ENCODE results near the gene KIDINS220.

KIDINS220 gene

DNA sequence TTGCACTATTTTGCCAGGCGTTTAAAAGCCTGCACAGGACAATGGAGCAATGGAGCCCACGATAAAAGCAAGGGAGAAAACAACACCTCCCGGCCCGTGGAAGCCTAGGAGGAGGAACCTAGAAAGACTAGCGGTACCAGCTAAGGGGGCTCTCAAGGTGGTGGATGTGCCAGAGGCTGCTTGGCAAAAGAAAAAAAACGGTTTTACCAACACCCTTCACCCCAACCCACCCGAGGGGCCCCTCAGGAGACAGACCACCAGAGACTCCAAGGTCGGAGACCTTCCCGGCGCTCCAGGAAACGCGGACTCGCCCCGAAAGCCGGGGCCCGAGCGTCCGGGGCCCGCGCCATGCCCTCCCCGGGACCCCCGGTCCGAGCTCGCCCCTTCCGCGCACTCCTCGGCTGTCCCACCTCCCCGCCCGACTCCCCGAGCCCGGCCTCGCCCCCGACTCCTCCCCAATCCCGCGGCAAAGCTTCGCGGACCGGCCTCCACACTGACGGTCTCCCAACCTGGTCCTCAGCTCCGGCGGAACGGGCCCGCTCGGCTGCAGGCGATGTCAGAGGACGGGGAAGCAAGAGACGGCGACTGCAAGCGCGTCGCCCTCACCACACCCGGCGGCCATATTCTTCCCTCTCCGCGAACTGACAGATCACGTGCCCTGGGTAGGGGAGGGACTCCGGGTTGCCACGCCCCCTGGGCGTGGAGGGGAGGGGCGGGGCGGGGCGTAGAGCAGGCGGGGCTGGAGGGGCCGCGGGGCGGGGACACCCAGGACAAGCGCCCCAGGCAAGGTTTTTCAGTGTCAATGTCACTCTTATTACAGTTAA is at the start of gene KIDINS220:
Gene KIDINS220, minus strand, starts transcription at position 643 of the 824 bp plus-strand sequence. CDS start 10,520 bp downstream, outside the sequence.
- H3K4me1 ChIP-seq (ENCODE audit: control insufficient read depth in 1 of 2, insufficient read depth in 2 of 2, low read length in 2 of 2): peaks cover 15 to 21% of the 10 kb centered on the region in 2 donors
- peak within 1 kb of the TSS; percentile 67 to 79 for H3K9ac ChIP-seq (ENCODE audit: low read depth in 1 of 2, low read length in 2 of 2)
- no peaks in the 10 kb centered on the region for H3K36me3 ChIP-seq (ENCODE audit: control insufficient read depth in 1 of 2, insufficient read depth in 2 of 2, low read length in 2 of 2)
- peak within 1 kb of the TSS; percentile 79 for H3K27ac ChIP-seq (ENCODE audit: low read depth, low read length)
- peak within 1 kb of the TSS; percentile 84 to 95 for H3K4me3 ChIP-seq (ENCODE audit: low read depth in 1 of 2, low read length in 2 of 2)
- no peaks in the 10 kb centered on the region for H3K27me3 ChIP-seq (ENCODE audit: control insufficient read depth in 1 of 2, insufficient read depth in 2 of 2, low read length in 2 of 2)
- no peaks in the 10 kb centered on the region for H3K9me3 ChIP-seq (ENCODE audit: control insufficient read depth in 1 of 2, low read length in 2 of 2)

- H3K4me1 ChIP-seq (ENCODE audit: control insufficient read depth in 1 of 2, insufficient read depth in 2 of 2, low read length in 2 of 2): peaks cover 7 to 14% of the 10 kb centered on the region in 2 donors
- no peak overlapping the region for H3K9ac ChIP-seq (ENCODE audit: low read depth in 1 of 2, low read length in 2 of 2)
- H3K36me3 ChIP-seq (ENCODE audit: control insufficient read depth in 1 of 2, insufficient read depth in 2 of 2, low read length in 2 of 2): no peaks in the 10 kb centered on the region
- no peaks in the 10 kb centered on the region for H3K9me3 ChIP-seq (ENCODE audit: control insufficient read depth in 1 of 2, low read length in 2 of 2)
- no peaks in the 10 kb centered on the region for H3K27me3 ChIP-seq (ENCODE audit: control insufficient read depth in 1 of 2, insufficient read depth in 2 of 2, low read length in 2 of 2)
- no peak overlapping the region for H3K4me3 ChIP-seq (ENCODE audit: low read depth in 1 of 2, low read length in 2 of 2)
- no peak overlapping the region for H3K27ac ChIP-seq (ENCODE audit: low read depth, low read length)
Measured at GRCh38 chr2:8886876-8887275, 49.5 kb upstream of the KIDINS220 start.

- no peak overlapping the region for H3K27ac ChIP-seq (ENCODE audit: low read depth, low read length)
- no peaks in the 10 kb centered on the region for H3K36me3 ChIP-seq (ENCODE audit: control insufficient read depth in 1 of 2, insufficient read depth in 2 of 2, low read length in 2 of 2)
- H3K4me3 ChIP-seq (ENCODE audit: low read depth in 1 of 2, low read length in 2 of 2): no peak overlapping the region
- H3K4me1 ChIP-seq (ENCODE audit: control insufficient read depth in 1 of 2, insufficient read depth in 2 of 2, low read length in 2 of 2): peaks cover 7 to 14% of the 10 kb centered on the region in 2 donors
- H3K9ac ChIP-seq (ENCODE audit: low read depth in 1 of 2, low read length in 2 of 2): no peak overlapping the region
- no peaks in the 10 kb centered on the region for H3K9me3 ChIP-seq (ENCODE audit: control insufficient read depth in 1 of 2, low read length in 2 of 2)
- no peaks in the 10 kb centered on the region for H3K27me3 ChIP-seq (ENCODE audit: control insufficient read depth in 1 of 2, insufficient read depth in 2 of 2, low read length in 2 of 2)
Measured at GRCh38 chr2:8886202-8886518, 48.7 kb upstream of the KIDINS220 start.

- Histone ChIP-seq H3K9ac (ENCODE audit: low read depth in 1 of 2, low read length in 2 of 2) (no peak overlapping the region), H3K27me3 (ENCODE audit: control insufficient read depth in 1 of 2, insufficient read depth in 2 of 2, low read length in 2 of 2) (no peaks in the 10 kb centered on the region), H3K36me3 (ENCODE audit: control insufficient read depth in 1 of 2, insufficient read depth in 2 of 2, low read length in 2 of 2) (no peaks in the 10 kb centered on the region), H3K27ac (ENCODE audit: low read depth, low read length) (no peak overlapping the region), H3K4me1 (ENCODE audit: control insufficient read depth in 1 of 2, insufficient read depth in 2 of 2, low read length in 2 of 2) (peaks cover 7 to 14% of the 10 kb centered on the region in 2 donors), H3K4me3 (ENCODE audit: low read depth in 1 of 2, low read length in 2 of 2) (no peak overlapping the region), H3K9me3 (ENCODE audit: control insufficient read depth in 1 of 2, low read length in 2 of 2) (no peaks in the 10 kb centered on the region)
Measured at GRCh38 chr2:8885449-8886201, 48.2 kb upstream of the KIDINS220 start.

DNA sequence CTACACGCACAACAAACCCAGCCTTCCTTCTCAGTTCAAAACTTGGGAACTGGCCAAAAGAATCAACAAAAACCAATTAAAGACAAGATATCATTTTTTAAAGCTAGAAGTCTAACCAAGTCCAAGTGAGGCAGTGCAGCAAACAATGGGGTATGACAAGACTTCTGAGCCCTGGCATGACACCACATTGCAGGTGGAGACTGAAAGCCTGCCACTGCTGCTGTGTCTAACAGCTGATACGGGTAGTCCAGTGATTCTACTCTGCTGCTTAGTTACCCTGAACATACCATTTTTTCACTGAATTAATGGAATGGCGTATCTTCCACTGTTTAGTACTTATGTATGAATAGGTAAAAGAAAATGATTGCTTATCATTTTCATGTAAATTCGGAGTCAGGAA is 47.4 kb upstream of the KIDINS220 start:
- Histone ChIP-seq H3K9ac (ENCODE audit: low read depth in 1 of 2, low read length in 2 of 2) (no peak overlapping the region), H3K27ac (ENCODE audit: low read depth, low read length) (no peak overlapping the region)

GRCh38 chr2:8882094-8882493 is 44.7 kb upstream of the KIDINS220 start:
- Histone ChIP-seq H3K9me3 (ENCODE audit: control insufficient read depth in 1 of 2, low read length in 2 of 2) (no peaks in the 10 kb centered on the region), H3K27me3 (ENCODE audit: control insufficient read depth in 1 of 2, insufficient read depth in 2 of 2, low read length in 2 of 2) (no peaks in the 10 kb centered on the region), H3K27ac (ENCODE audit: low read depth, low read length) (no peak overlapping the region), H3K36me3 (ENCODE audit: control insufficient read depth in 1 of 2, insufficient read depth in 2 of 2, low read length in 2 of 2) (no peaks in the 10 kb centered on the region), H3K4me1 (ENCODE audit: control insufficient read depth in 1 of 2, insufficient read depth in 2 of 2, low read length in 2 of 2) (peaks cover 7 to 14% of the 10 kb centered on the region in 2 donors), H3K9ac (ENCODE audit: low read depth in 1 of 2, low read length in 2 of 2) (no peak overlapping the region), H3K4me3 (ENCODE audit: low read depth in 1 of 2, low read length in 2 of 2) (no peak overlapping the region)

More for the DNA sequence above, 47.4 kb upstream of the KIDINS220 start:
- Histone ChIP-seq H3K4me3 (ENCODE audit: low read depth in 1 of 2, low read length in 2 of 2) (no peak overlapping the region), H3K36me3 (ENCODE audit: control insufficient read depth in 1 of 2, insufficient read depth in 2 of 2, low read length in 2 of 2) (no peaks in the 10 kb centered on the region), H3K9me3 (ENCODE audit: control insufficient read depth in 1 of 2, low read length in 2 of 2) (no peaks in the 10 kb centered on the region), H3K4me1 (ENCODE audit: control insufficient read depth in 1 of 2, insufficient read depth in 2 of 2, low read length in 2 of 2) (peaks cover 7 to 14% of the 10 kb centered on the region in 2 donors), H3K27me3 (ENCODE audit: control insufficient read depth in 1 of 2, insufficient read depth in 2 of 2, low read length in 2 of 2) (no peaks in the 10 kb centered on the region)

GRCh38 chr2:8877894-8878293 is 40.5 kb upstream of the KIDINS220 start:
- Histone ChIP-seq H3K27ac (ENCODE audit: low read depth, low read length) (no peak overlapping the region), H3K27me3 (ENCODE audit: control insufficient read depth in 1 of 2, insufficient read depth in 2 of 2, low read length in 2 of 2) (no peaks in the 10 kb centered on the region), H3K9ac (ENCODE audit: low read depth in 1 of 2, low read length in 2 of 2) (no peak overlapping the region), H3K36me3 (ENCODE audit: control insufficient read depth in 1 of 2, insufficient read depth in 2 of 2, low read length in 2 of 2) (no peaks in the 10 kb centered on the region), H3K4me3 (ENCODE audit: low read depth in 1 of 2, low read length in 2 of 2) (no peak overlapping the region), H3K4me1 (ENCODE audit: control insufficient read depth in 1 of 2, insufficient read depth in 2 of 2, low read length in 2 of 2) (no peaks in the 10 kb centered on the region), H3K9me3 (ENCODE audit: control insufficient read depth in 1 of 2, low read length in 2 of 2) (no peaks in the 10 kb centered on the region)

DNA sequence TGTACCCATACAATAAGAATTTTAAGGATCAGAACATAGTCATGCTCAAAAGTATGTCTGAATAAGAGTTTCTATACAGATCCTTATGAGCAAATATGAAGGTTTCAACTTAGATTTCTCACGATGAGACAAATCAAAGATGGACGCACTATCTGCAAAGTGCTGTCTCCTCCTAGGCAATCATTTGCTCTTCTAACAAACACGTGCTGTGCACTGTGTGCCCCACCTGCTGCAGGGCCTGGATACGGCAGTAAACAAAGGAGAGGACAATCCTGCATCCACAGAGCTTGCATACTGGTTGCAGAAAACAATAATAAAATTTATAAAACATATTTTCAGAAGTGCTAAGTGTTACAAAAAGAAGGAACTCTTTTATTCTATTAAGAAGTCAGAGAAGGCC is 39.9 kb upstream of the KIDINS220 start:
- no peaks in the 10 kb centered on the region for H3K4me1 ChIP-seq (ENCODE audit: control insufficient read depth in 1 of 2, insufficient read depth in 2 of 2, low read length in 2 of 2)
- no peaks in the 10 kb centered on the region for H3K9me3 ChIP-seq (ENCODE audit: control insufficient read depth in 1 of 2, low read length in 2 of 2)
- no peak overlapping the region for H3K4me3 ChIP-seq (ENCODE audit: low read depth in 1 of 2, low read length in 2 of 2)
- no peaks in the 10 kb centered on the region for H3K27me3 ChIP-seq (ENCODE audit: control insufficient read depth in 1 of 2, insufficient read depth in 2 of 2, low read length in 2 of 2)
- no peaks in the 10 kb centered on the region for H3K36me3 ChIP-seq (ENCODE audit: control insufficient read depth in 1 of 2, insufficient read depth in 2 of 2, low read length in 2 of 2)
- no peak overlapping the region for H3K27ac ChIP-seq (ENCODE audit: low read depth, low read length)
- H3K9ac ChIP-seq (ENCODE audit: low read depth in 1 of 2, low read length in 2 of 2): no peak overlapping the region

- H3K4me3 ChIP-seq (ENCODE audit: low read depth in 1 of 2, low read length in 2 of 2): no peak overlapping the region
- H3K36me3 ChIP-seq (ENCODE audit: control insufficient read depth in 1 of 2, insufficient read depth in 2 of 2, low read length in 2 of 2): no peaks in the 10 kb centered on the region
- no peaks in the 10 kb centered on the region for H3K9me3 ChIP-seq (ENCODE audit: control insufficient read depth in 1 of 2, low read length in 2 of 2)
- H3K27me3 ChIP-seq (ENCODE audit: control insufficient read depth in 1 of 2, insufficient read depth in 2 of 2, low read length in 2 of 2): no peaks in the 10 kb centered on the region
- H3K27ac ChIP-seq (ENCODE audit: low read depth, low read length): no peak overlapping the region
- no peak overlapping the region for H3K9ac ChIP-seq (ENCODE audit: low read depth in 1 of 2, low read length in 2 of 2)
- no peaks in the 10 kb centered on the region for H3K4me1 ChIP-seq (ENCODE audit: control insufficient read depth in 1 of 2, insufficient read depth in 2 of 2, low read length in 2 of 2)
Measured at GRCh38 chr2:8876628-8877027, 39.2 kb upstream of the KIDINS220 start.

- no peaks in the 10 kb centered on the region for H3K4me1 ChIP-seq (ENCODE audit: control insufficient read depth in 1 of 2, insufficient read depth in 2 of 2, low read length in 2 of 2)
- no peak overlapping the region for H3K4me3 ChIP-seq (ENCODE audit: low read depth in 1 of 2, low read length in 2 of 2)
- H3K9ac ChIP-seq (ENCODE audit: low read depth in 1 of 2, low read length in 2 of 2): no peak overlapping the region
- H3K27me3 ChIP-seq (ENCODE audit: control insufficient read depth in 1 of 2, insufficient read depth in 2 of 2, low read length in 2 of 2): no peaks in the 10 kb centered on the region
- no peak overlapping the region for H3K27ac ChIP-seq (ENCODE audit: low read depth, low read length)
- no peaks in the 10 kb centered on the region for H3K36me3 ChIP-seq (ENCODE audit: control insufficient read depth in 1 of 2, insufficient read depth in 2 of 2, low read length in 2 of 2)
- no peaks in the 10 kb centered on the region for H3K9me3 ChIP-seq (ENCODE audit: control insufficient read depth in 1 of 2, low read length in 2 of 2)
Measured at GRCh38 chr2:8872821-8873432, 35.5 kb upstream of the KIDINS220 start.

Measured in duodenal mucosa (tissue), 2 donors.